Suprapubic skin (tissue), 4 donors: ENCODE results near the gene TSGA10. TPM values are rescaled to one million over a fixed set of nuclear protein-coding genes. Genes with fewer than 3 reads are reported as not detected.

Source experiments
- DNase-seq, 2 donors: peaks; one replicate each; pipeline ENCODE4 v3.0.0-alpha.2; 2019; ENCODE audit warnings: low spot score in 2 of 2
- H3K27ac ChIP-seq: fragments of 200-600 bp; sonication (generic); one replicate; pipeline ENCODE4 v1.5.1; 2019
- H3K27me3 ChIP-seq: fragments of 200-600 bp; sonication (generic); one replicate; pipeline ENCODE4 v1.5.1; 2019
- H3K36me3 ChIP-seq: fragments of 200-600 bp; sonication (generic); one replicate; pipeline ENCODE4 v1.5.1; 2019
- H3K4me1 ChIP-seq: fragments of 200-600 bp; sonication (generic); one replicate; pipeline ENCODE4 v1.5.1; 2019
- H3K4me3 ChIP-seq: fragments of 200-600 bp; sonication (generic); one replicate; pipeline ENCODE4 v1.5.1; 2019; ENCODE audit warnings: mild to moderate bottlenecking
- H3K9me3 ChIP-seq: fragments of 200-600 bp; sonication (generic); one replicate; pipeline ENCODE4 v1.5.1; 2019
- EP300 ChIP-seq: sonication (generic); formaldehyde crosslinking; IDR thresholded peaks from one replicate; pipeline ENCODE4 v1.6.1; 2017; ENCODE audit warnings: antibody characterized with exemption
- POLR2A ChIP-seq, 2 donors: fragments of 450-650 bp; IDR thresholded peaks; one replicate each; pipeline ENCODE4 v1.6.1; 2017; ENCODE audit warnings: antibody characterized with exemption in 2 of 2, mild to moderate bottlenecking in 2 of 2, moderate library complexity in 2 of 2
- POLR2AphosphoS5 ChIP-seq, 3 donors: sonication (generic); formaldehyde crosslinking; IDR thresholded peaks; one replicate each; pipeline ENCODE4 v1.6.1; 2017; ENCODE audit warnings: antibody characterized with exemption in 3 of 3
- WGBS: methylation state at CpG from one replicate; pipeline ENCODE4 v1.1.5; 2018; 5-methylcytosine and 5-hydroxymethylcytosine counted together
- total RNA-seq, 4 donors: library from RNA; depleted of rRNA; stranded (reverse); fragments of >200 nt; gene quantifications; one replicate each; pipeline ENCODE4 v1.1.0, GENCODE V29; 2016
- TF ChIP-seq, protein P1 (sequence below), 2 donors: fragments of 200-600 bp in 1 of 2; fragments of 450-650 bp in 1 of 2; sonication (generic) in 1 of 2; IDR thresholded peaks; one replicate each; pipeline ENCODE4 v1.5.1; 2016 to 2019; ENCODE audit warnings: antibody characterized with exemption in 2 of 2, mild to moderate bottlenecking in 1 of 2, moderate library complexity in 1 of 2

TSGA10 gene
- total RNA-seq, 4 donors from 2014 or later = 7.5 to 13.4 (median 8.1) TPM

DNA sequence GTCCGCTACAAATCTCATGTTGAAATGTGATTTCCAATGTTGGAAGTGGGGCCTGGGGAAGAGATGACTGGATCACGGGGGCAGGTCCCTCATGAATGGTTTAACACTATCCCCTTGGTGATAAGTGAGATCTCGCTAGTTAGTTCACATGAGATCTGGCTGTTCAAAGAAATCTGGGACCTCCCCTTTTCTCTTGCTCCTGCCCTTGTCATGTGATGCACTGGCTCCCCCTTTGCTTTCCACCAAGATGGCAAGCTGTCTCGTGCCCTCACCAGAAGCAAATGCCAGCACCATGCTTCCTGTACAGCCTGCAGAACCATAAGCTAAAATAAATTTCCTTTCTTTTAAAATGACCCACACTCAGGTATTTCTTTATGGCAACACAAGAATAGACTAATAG is 70.5 kb downstream of the TSGA10 start:
- DNase-seq = no peak
- 70% methylated on average over 4 of the region's 4 CpGs for WGBS
- Histone ChIP-seq H3K9me3 (no peaks in the 10 kb centered on the region), H3K36me3 (no peaks in the 10 kb centered on the region), H3K4me1 (no peaks in the 10 kb centered on the region), H3K4me3 (no peak overlapping the region), H3K27ac (no peak overlapping the region), H3K27me3 (no peaks in the 10 kb centered on the region)
- no peak for TF ChIP-seq EP300
- no peak for TF ChIP-seq POLR2A (IDR thresholded peaks at IDR 0.05)
- TF ChIP-seq POLR2AphosphoS5 (IDR thresholded peaks at IDR 0.05) = no peak
- TF ChIP-seq, protein P1, sequence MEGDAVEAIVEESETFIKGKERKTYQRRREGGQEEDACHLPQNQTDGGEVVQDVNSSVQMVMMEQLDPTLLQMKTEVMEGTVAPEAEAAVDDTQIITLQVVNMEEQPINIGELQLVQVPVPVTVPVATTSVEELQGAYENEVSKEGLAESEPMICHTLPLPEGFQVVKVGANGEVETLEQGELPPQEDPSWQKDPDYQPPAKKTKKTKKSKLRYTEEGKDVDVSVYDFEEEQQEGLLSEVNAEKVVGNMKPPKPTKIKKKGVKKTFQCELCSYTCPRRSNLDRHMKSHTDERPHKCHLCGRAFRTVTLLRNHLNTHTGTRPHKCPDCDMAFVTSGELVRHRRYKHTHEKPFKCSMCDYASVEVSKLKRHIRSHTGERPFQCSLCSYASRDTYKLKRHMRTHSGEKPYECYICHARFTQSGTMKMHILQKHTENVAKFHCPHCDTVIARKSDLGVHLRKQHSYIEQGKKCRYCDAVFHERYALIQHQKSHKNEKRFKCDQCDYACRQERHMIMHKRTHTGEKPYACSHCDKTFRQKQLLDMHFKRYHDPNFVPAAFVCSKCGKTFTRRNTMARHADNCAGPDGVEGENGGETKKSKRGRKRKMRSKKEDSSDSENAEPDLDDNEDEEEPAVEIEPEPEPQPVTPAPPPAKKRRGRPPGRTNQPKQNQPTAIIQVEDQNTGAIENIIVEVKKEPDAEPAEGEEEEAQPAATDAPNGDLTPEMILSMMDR (IDR thresholded peaks at IDR 0.05) = no peak

DNA sequence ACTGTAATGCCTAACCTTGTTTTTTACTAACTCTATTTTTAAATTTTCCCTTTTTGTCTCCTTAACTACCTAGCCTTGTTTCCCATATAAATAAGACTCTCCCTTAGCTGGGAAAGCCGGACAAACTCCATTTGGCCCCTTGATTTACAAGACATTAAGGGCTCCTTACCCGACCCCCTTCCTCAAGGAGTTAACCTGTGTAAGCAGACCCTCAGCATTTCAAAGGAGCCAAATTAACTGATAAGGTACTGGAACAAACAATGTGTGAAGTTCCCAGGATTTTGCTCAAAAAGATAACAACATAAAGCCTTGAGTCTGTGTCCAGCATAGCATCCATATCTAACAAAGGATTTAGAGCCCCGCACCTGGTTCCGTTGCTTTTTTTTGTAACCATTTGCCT is 72.9 kb downstream of the TSGA10 start:
- no peak overlapping the region for H3K4me3 ChIP-seq
- no peak for DNase-seq
- no peaks in the 10 kb centered on the region for H3K4me1 ChIP-seq
- H3K36me3 ChIP-seq = no peaks in the 10 kb centered on the region
- H3K9me3 ChIP-seq = no peaks in the 10 kb centered on the region
- H3K27ac ChIP-seq = no peak overlapping the region
- 54% methylated on average over 4 of the region's 4 CpGs for WGBS
- no peaks in the 10 kb centered on the region for H3K27me3 ChIP-seq
- no peak for TF ChIP-seq EP300
- TF ChIP-seq, protein P1 (IDR thresholded peaks at IDR 0.05) = no peak
- no peak for TF ChIP-seq POLR2AphosphoS5 (IDR thresholded peaks at IDR 0.05)

DNA sequence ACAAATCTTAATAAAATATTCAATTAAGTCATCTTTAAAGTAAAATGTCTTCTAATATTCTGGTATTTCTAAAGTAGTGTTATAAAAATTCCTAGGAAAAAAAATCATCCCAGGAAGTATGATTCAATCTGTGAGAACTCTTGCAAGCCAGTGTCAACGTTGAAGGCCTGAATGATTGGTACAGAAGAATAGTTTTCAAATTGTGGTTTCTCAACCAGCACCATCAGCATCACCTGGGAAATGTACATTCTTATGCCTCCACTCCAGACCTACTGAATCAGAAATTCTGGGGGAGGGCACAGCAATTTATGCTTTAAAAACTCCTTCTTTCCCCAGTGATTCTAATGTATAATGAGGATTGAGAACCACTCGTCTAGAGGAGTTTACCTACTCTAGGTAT is 75.5 kb downstream of the TSGA10 start:
- no peak for DNase-seq
- H3K36me3 ChIP-seq = no peaks in the 10 kb centered on the region
- H3K9me3 ChIP-seq = no peaks in the 10 kb centered on the region
- 66% methylated on average over 2 of the region's 2 CpGs for WGBS
- H3K27me3 ChIP-seq = no peaks in the 10 kb centered on the region
- TF ChIP-seq, protein P1 (IDR thresholded peaks at IDR 0.05) = no peak
- no peak for TF ChIP-seq POLR2AphosphoS5 (IDR thresholded peaks at IDR 0.05)
- no peaks in the 10 kb centered on the region for H3K4me1 ChIP-seq
- H3K27ac ChIP-seq = no peak overlapping the region
- no peak overlapping the region for H3K4me3 ChIP-seq

DNA sequence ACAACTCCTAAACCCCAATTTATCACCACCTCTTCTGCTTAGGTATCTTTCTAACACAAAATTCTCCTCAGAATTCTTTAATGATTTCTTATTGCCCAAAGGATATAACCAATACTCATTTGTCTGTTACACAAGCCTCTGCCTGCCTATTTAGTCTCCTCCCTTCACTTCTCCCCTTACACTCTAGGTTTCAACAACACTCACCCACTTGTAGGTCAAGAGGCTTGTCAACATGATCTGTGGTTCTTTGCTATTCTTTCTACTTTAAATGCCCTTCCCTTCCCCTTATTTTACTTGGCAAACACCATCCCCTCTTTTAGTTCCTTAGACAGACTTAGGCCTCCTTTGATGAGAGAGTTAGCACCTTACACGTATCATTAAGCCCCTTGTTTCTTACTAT is 82.2 kb downstream of the TSGA10 start:
- H3K36me3 ChIP-seq = no peaks in the 10 kb centered on the region
- no peak for DNase-seq
- no peak overlapping the region for H3K4me3 ChIP-seq
- no peaks in the 10 kb centered on the region for H3K9me3 ChIP-seq
- TF ChIP-seq, protein P1 (IDR thresholded peaks at IDR 0.05) = no peak
- TF ChIP-seq POLR2AphosphoS5 (IDR thresholded peaks at IDR 0.05) (no peak), POLR2A (IDR thresholded peaks at IDR 0.05) (no peak), EP300 (no peak)
- 82% methylated on average over 1 of the region's 1 CpG for WGBS
- H3K27me3 ChIP-seq = no peaks in the 10 kb centered on the region
- no peak overlapping the region for H3K27ac ChIP-seq
- no peaks in the 10 kb centered on the region for H3K4me1 ChIP-seq

DNA sequence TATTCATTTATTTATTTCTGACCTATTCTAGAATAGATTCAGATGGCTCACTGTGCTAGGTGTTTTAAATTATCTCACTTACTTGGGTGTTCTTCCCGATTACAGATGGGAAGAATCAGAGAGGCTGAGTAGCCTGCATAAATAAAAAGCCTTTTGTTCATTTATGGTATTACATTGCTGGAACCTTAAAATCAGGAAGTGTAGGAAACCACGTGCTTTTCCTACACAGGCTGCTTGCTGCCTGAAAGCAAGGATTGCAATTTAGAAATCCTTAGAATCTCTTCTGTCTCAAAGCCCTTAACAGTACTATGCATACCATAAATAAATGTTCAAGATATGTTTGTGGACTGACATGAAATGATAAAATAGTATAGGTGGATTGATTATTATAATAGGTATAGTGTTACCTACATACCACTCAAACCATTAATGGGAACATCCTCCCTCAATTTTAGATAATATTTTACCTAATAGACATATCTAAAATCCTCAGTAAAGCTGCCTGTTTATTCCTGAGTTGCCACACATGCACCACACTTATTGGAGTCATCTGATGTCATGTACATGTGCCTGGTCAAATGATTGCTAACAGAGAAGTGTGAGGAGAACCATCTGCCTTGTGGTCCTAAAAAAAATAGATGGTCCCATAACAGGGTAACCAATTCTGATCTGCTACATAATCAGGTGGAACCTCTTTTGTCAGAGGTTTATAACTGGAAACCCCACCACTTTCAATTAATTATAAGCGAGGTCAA is 86.7 kb downstream of the TSGA10 start:
- no peaks in the 10 kb centered on the region for H3K36me3 ChIP-seq
- H3K27me3 ChIP-seq = no peaks in the 10 kb centered on the region
- H3K4me1 ChIP-seq = peaks cover 9% of the 10 kb centered on the region
- no peak for TF ChIP-seq EP300
- TF ChIP-seq, protein P1 (IDR thresholded peaks at IDR 0.05) = no peak
- TF ChIP-seq POLR2AphosphoS5 (IDR thresholded peaks at IDR 0.05) = no peak
- TF ChIP-seq POLR2A (IDR thresholded peaks at IDR 0.05) = no peak
- 66% methylated on average over 3 of the region's 3 CpGs for WGBS
- H3K9me3 ChIP-seq = no peaks in the 10 kb centered on the region
- no peak for DNase-seq
- H3K27ac ChIP-seq = no peak overlapping the region
- H3K4me3 ChIP-seq = no peak overlapping the region
